OCI-LY3 (cell line): ENCODE data around the gene ELAVL3.

ENCODE experiments used
- EZH2phosphoT487 ChIP-seq: fragments of 200-600 bp; shearing (Covaris generic); IDR thresholded peaks from 2 replicates; pipeline ENCODE4 v1.6.1; 2018; ENCODE audit warnings: antibody characterized with exemption, mixed run types, low read depth
- TF ChIP-seq, protein P1 (sequence below): fragments of 200-600, 300-600 bp; sonication (generic); IDR thresholded peaks from 2 replicates; pipeline ENCODE4 v1.5.1; 2014; ENCODE audit warnings: antibody characterized with exemption, low read length, low read depth

DNA sequence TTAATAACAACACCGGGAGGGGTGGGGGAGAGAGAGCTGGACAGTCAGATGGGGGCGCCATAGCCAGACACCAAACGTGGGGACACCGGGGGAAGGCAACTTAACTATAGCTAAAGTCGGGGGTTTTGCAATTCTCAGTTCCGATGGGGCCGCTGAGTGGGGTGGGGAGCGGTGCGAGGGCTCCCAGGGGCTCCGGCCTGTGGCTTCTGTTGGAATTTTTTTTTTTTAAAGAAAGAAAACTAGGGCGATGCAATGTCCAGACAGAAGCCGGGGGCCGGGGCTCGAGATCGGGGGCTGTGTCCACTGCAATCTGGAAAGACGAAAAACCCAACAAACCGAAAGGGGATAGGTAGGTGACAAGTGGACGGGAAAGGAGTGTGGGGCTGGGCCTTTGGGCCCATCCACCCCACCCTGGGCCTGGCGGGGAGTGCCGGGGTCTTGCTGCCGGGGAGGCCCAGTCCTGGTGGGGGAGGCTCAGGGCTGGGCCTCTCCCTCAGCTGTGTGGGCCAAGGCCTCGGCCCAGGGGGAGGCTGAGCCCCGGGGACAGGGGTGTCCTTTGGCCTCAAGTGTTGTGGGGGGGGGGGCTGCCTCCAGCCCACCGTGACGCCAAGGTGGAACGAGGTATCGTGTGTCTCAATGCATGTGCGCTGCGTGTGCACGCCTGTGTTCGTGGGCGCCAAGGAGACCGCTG lies 28.1 kb downstream of the ELAVL3 start:
- TF ChIP-seq, protein P1, sequence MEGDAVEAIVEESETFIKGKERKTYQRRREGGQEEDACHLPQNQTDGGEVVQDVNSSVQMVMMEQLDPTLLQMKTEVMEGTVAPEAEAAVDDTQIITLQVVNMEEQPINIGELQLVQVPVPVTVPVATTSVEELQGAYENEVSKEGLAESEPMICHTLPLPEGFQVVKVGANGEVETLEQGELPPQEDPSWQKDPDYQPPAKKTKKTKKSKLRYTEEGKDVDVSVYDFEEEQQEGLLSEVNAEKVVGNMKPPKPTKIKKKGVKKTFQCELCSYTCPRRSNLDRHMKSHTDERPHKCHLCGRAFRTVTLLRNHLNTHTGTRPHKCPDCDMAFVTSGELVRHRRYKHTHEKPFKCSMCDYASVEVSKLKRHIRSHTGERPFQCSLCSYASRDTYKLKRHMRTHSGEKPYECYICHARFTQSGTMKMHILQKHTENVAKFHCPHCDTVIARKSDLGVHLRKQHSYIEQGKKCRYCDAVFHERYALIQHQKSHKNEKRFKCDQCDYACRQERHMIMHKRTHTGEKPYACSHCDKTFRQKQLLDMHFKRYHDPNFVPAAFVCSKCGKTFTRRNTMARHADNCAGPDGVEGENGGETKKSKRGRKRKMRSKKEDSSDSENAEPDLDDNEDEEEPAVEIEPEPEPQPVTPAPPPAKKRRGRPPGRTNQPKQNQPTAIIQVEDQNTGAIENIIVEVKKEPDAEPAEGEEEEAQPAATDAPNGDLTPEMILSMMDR: peak; percentile 83
- no peak for TF ChIP-seq EZH2phosphoT487
